Heart left ventricle (tissue), 13 donors: ENCODE measurements around the gene NOX3.

Source experiments
- POLR2A ChIP-seq, 2 donors: fragments of 450-650 bp; IDR thresholded peaks; one replicate each; pipeline ENCODE4 v1.6.1; 2017; ENCODE audit warnings: antibody characterized with exemption in 2 of 2, mild to moderate bottlenecking in 2 of 2, moderate library complexity in 2 of 2
- TF ChIP-seq, protein P1 (sequence below), 12 donors: fragments of 200-600 bp; sonication (generic) in 4 of 12; IDR thresholded peaks; one replicate each; pipeline versions ENCODE4 v1.5.0 to v1.8.0; 2018 to 2022; ENCODE audit warnings: antibody characterized with exemption in 12 of 12, mild to moderate bottlenecking in 5 of 12
- donor health status: ischemic (EF 13 %, LVEDD 7.1; RV severe dilation, severe dysfunction).
- donor health status: DM: no; HTN: yes; CAD: no.
- donor health status: DM: no; HTN: no; CAD: no.
- donor health status: ischemic (EF 25% LVEDD 6.9; RV normal size, moderate dysfunction).
- donor health status: ischemic (EF 25% LVEDD 5.7; RV mildly dilated, moderate dysfunction).
- donor health status: ischemic (EF 35%, LVEDD 5.7; RV mildly dilated, moderate dysfunction).
- donor health status: nonischemic (EF 11% LVEDD 7.7; RV severe dilation, severe dysfunction).
- donor health status: DM: yes; HTN: yes; CAD: no.
- donor health status: PGD.
- donor health status: ischemic (EF 29% LVEDD 5.4; RV normal size, mild dysfunction).
- donor health status: nonischemic (EF 23%, LVEDD 6.1; RV moderate dilation, normal function).

DNA sequence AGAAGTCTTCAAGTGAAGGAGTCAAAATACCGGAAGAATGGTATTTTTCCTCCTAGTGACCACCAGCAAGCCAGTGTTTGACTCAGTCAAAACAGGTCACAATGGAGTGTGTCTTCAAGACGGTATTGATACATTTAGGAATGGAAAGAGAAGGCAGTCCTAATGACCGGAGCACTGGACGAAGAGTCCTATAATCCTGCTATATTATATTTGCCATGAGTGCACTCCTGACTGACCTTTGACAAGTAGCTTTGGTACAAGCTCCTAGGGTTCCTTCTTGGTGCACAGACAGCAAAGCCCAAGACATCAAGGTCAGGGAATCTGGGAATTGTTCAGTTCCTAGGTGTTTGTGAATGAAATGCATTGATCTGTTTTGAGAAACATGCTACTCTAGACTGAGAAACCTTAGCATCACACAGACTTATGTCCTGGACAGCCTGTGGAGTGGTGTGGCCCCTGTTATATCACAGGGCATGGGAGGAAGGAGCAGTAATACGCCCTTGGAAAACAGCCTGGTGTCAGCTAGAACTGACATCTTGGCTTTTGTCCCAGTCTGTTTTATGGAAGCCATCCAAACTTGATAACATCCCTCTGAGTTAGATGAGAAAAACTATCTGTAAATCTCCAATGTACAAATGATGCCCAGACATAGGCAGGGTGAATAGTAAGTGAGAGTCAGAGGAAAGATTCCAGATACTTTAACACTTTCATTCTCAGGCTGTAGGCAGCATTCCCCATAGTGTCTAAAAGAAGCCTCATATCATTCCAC is 18.5 kb downstream of the NOX3 start:
- TF ChIP-seq, protein P1, sequence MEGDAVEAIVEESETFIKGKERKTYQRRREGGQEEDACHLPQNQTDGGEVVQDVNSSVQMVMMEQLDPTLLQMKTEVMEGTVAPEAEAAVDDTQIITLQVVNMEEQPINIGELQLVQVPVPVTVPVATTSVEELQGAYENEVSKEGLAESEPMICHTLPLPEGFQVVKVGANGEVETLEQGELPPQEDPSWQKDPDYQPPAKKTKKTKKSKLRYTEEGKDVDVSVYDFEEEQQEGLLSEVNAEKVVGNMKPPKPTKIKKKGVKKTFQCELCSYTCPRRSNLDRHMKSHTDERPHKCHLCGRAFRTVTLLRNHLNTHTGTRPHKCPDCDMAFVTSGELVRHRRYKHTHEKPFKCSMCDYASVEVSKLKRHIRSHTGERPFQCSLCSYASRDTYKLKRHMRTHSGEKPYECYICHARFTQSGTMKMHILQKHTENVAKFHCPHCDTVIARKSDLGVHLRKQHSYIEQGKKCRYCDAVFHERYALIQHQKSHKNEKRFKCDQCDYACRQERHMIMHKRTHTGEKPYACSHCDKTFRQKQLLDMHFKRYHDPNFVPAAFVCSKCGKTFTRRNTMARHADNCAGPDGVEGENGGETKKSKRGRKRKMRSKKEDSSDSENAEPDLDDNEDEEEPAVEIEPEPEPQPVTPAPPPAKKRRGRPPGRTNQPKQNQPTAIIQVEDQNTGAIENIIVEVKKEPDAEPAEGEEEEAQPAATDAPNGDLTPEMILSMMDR (IDR thresholded peaks at IDR 0.05) = no peak
- no peak for TF ChIP-seq POLR2A (IDR thresholded peaks at IDR 0.05)
